HTR-8/SVneo (cell line): ENCODE results near the gene ADGRD2.

ENCODE experiments used
- DNase-seq: peaks from one replicate; pipeline ENCODE4 v3.0.0; 2011; ENCODE audit warnings: low spot score, mixed read lengths; ENCODE audit not compliant: insufficient read length
- FAIRE-seq: peaks from 2 replicates; lab custom pipeline; 2011; peaks lifted over from hg19 to GRCh38; lab: Jason Lieb, UNC

ADGRD2 gene

GRCh38 chr9:124506433-124506832, 56.2 kb downstream of the ADGRD2 start:
- DNase-seq, result no peak
- no peak for FAIRE-seq

- FAIRE-seq, result no peak
- no peak for DNase-seq
These were observed 57.0 kb downstream of the ADGRD2 start, which contains the start of gene NR5A1 for GRCh38 chr9:124506931-124507879. TSS of gene NR5A1 (minus strand) at chr9:124507399. CDS start at chr9:124503395, 4,004 bp downstream.

- DNase-seq (no peak), FAIRE-seq (no peak)
These were observed 57.7 kb downstream of the ADGRD2 start for GRCh38 chr9:124507880-124508423.

GRCh38 chr9:124510650-124511425, 60.6 kb downstream of the ADGRD2 start:
- DNase-seq, result no peak
- FAIRE-seq, result no peak

GRCh38 chr9:124511426-124511840, 61.2 kb downstream of the ADGRD2 start:
- no peak for FAIRE-seq
- DNase-seq, result no peak

GRCh38 chr9:124511891-124512805, 61.9 kb downstream of the ADGRD2 start:
- FAIRE-seq, result no peak
- no peak for DNase-seq

GRCh38 chr9:124512806-124513204, 62.6 kb downstream of the ADGRD2 start:
- DNase-seq, result no peak
- FAIRE-seq, result no peak

GRCh38 chr9:124513376-124513994, 63.2 kb downstream of the ADGRD2 start:
- FAIRE-seq (no peak), DNase-seq (no peak)

- DNase-seq (no peak), FAIRE-seq (no peak)
These were observed 63.9 kb downstream of the ADGRD2 start for GRCh38 chr9:124514125-124514524.

GRCh38 chr9:124514874-124515273, 64.6 kb downstream of the ADGRD2 start:
- no peak for FAIRE-seq
- no peak for DNase-seq

- DNase-seq, result no peak
- FAIRE-seq, result no peak
These were observed 67.3 kb downstream of the ADGRD2 start for GRCh38 chr9:124517600-124517999.

GRCh38 chr9:124518116-124518515, 67.9 kb downstream of the ADGRD2 start:
- FAIRE-seq (no peak), DNase-seq (no peak)

- FAIRE-seq, result no peak
- no peak for DNase-seq
These were observed 70.0 kb downstream of the ADGRD2 start for GRCh38 chr9:124520206-124520596.

GRCh38 chr9:124521142-124521541, 70.9 kb downstream of the ADGRD2 start:
- no peak for FAIRE-seq

GRCh38 chr9:124522121-124523098, 72.2 kb downstream of the ADGRD2 start:
- FAIRE-seq (no peak), DNase-seq (no peak)

More at GRCh38 chr9:124521142-124521541, 70.9 kb downstream of the ADGRD2 start:
- no peak for DNase-seq

- DNase-seq (no peak), FAIRE-seq (no peak)
These were observed 75.9 kb downstream of the ADGRD2 start for GRCh38 chr9:124526174-124526573.

GRCh38 chr9:124527781-124528180, 77.5 kb downstream of the ADGRD2 start:
- FAIRE-seq, result no peak

More at GRCh38 chr9:124527781-124528180, 77.5 kb downstream of the ADGRD2 start:
- DNase-seq, result no peak
